Central memory CD8-positive, alpha-beta T cell (primary cell): Measurements from ENCODE around the gene TBCK.

Experiments used
- ATAC-seq: fragments of 150-1000 bp; cut with Tn5 transposase; replicated peaks from 2 replicates; pipeline ENCODE4 v1.10.0; 2022; ENCODE audit warnings: mild to moderate bottlenecking, moderate FRiP score, moderate number of reproducible peaks; ENCODE audit not compliant: poor library complexity, severe bottlenecking; ENCODE audit errors: extremely low read depth
- DNase-seq, 2 donors: peaks; one replicate each; pipeline ENCODE4 v3.0.0; 2021; ENCODE audit warnings: low spot score in 2 of 2
- H3K27ac Mint-ChIP-seq: one replicate; pipeline ENCODE4 v1.8.0; 2022; ENCODE audit warnings: low read depth, mild to moderate bottlenecking, moderate library complexity, mixed read lengths
- H3K27me3 Mint-ChIP-seq: one replicate; pipeline ENCODE4 v1.8.0; 2022; ENCODE audit warnings: mixed read lengths
- H3K36me3 Mint-ChIP-seq: one replicate; pipeline ENCODE4 v1.8.0; 2022; ENCODE audit warnings: mild to moderate bottlenecking, moderate library complexity, mixed read lengths; ENCODE audit not compliant: insufficient read depth
- H3K4me1 Mint-ChIP-seq: one replicate; pipeline ENCODE4 v1.8.0; 2022; ENCODE audit warnings: mixed read lengths
- H3K4me3 Mint-ChIP-seq: one replicate; pipeline ENCODE4 v1.8.0; 2022; ENCODE audit warnings: mild to moderate bottlenecking, moderate library complexity, mixed read lengths
- H3K9me3 Mint-ChIP-seq: one replicate; pipeline ENCODE4 v1.8.0; 2022; ENCODE audit warnings: mixed read lengths

TBCK gene

DNA sequence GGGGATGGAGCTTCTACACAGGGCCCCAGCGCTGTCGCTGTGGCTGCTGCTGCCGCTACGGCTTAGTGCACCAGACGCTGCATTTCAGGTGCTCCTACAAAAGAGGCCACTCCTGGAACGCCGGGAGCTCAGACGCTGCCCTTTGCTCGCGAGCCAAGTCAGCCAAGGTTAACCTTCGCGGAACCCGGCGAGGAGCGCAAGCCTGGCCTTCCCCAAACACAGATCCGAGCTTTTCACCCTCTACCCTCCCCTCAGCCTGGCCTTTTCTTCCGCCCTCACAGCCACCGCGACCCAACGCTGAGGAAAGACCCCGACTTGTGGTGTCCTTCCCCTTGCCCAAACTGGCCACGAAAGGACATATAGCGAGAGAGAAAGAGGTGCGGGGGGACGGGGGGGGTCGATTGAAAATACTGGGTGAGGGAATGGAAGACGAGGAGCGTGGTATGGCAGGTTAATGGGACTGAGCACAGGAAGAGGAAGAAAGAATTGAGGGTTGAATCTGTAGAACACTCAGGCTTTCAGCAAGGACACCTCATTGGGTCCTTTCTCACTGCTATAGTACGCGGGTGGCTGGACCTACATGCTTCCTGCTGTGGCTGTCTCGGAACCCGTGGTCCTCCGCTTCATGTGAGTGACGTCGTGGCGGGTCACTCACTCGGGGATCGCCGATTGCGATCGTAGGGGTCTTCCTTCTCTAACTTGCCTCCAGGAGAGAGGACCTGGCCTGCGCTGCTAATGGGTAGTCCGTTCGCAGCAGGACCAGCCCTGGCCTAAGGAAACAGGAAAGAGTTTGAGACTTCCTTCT, at the start of gene TBCK, which contains the start of gene AIMP1:
Gene TBCK, minus strand, starts transcription at position 242 of the 805 bp plus-strand sequence. CDS start 7,249 bp downstream, outside the sequence.
Gene AIMP1, plus strand, starts transcription at position 583 of the 805 bp plus-strand sequence. CDS start 8,460 bp downstream, outside the sequence.
- peaks cover 3% of the 10 kb centered on the region for H3K36me3 Mint-ChIP-seq
- DNase-seq (peak; percentile 85 to 90), ATAC-seq (peak; percentile 86)
- no peaks in the 10 kb centered on the region for H3K27me3 Mint-ChIP-seq
- no peak within 1 kb of the TSS for H3K27ac Mint-ChIP-seq
- H3K9me3 Mint-ChIP-seq = no peaks in the 10 kb centered on the region
- no peak within 1 kb of the TSS for H3K4me3 Mint-ChIP-seq
- peaks cover 26% of the 10 kb centered on the region for H3K4me1 Mint-ChIP-seq

- no peak overlapping the region for H3K4me3 Mint-ChIP-seq
- no peaks in the 10 kb centered on the region for H3K4me1 Mint-ChIP-seq
- no peaks in the 10 kb centered on the region for H3K36me3 Mint-ChIP-seq
- ATAC-seq (no peak), DNase-seq (no peak)
- H3K9me3 Mint-ChIP-seq = no peaks in the 10 kb centered on the region
- peaks cover 28% of the 10 kb centered on the region for H3K27me3 Mint-ChIP-seq
- no peak overlapping the region for H3K27ac Mint-ChIP-seq
Observed at GRCh38 chr4:106365613-106366012, 49.6 kb upstream of the TBCK start.

DNA sequence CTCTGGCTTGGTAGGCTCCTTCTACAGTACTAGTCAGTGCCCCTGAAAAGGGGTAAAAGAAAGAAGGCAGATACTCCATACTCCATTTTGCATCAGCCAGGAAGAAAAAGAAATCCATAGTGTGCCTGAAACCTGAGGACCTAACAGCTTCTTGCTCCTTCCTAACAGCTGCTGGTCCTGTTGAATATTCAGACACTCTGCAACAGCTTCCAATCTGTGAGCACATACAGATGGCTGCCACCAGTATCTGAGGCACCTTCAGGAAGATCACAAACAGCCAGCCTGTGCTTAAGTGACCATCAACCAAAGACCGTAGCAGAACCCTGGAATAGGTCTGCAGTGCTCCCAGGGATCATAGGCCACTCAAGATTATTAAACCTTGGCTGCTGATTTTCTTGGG, 48.3 kb upstream of the TBCK start:
- Mint-ChIP-seq H3K27ac (no peak overlapping the region), H3K27me3 (peaks cover 18% of the 10 kb centered on the region), H3K36me3 (no peaks in the 10 kb centered on the region), H3K9me3 (no peaks in the 10 kb centered on the region), H3K4me1 (no peaks in the 10 kb centered on the region), H3K4me3 (no peak overlapping the region)
- DNase-seq (no peak), ATAC-seq (no peak)

- Mint-ChIP-seq H3K4me1 (no peaks in the 10 kb centered on the region), H3K36me3 (no peaks in the 10 kb centered on the region), H3K9me3 (no peaks in the 10 kb centered on the region), H3K27ac (no peak overlapping the region), H3K27me3 (peaks cover 3% of the 10 kb centered on the region), H3K4me3 (no peak overlapping the region)
- no peak for DNase-seq
- ATAC-seq = no peak
Observed at GRCh38 chr4:106362086-106362825, 46.2 kb upstream of the TBCK start.

DNA sequence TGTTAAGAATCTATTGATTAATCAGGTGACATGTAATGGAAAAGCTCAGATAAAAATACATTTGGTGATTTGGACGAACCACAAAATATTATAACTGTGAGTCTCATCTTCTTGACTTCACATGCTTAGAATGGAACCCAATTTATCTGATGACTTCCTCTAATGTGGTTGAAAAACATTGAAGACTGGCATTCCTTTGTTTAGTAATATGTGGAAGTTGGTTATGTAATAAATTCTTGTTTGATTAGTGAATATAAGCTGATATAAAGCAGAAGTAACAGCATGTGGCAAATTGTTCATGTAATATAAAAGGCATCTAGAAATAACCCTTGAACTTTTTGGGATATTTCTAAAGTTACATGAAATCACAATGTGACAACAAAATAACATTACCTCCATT, 42.9 kb upstream of the TBCK start:
- ATAC-seq (no peak), DNase-seq (no peak)
- no peaks in the 10 kb centered on the region for H3K9me3 Mint-ChIP-seq
- no peaks in the 10 kb centered on the region for H3K4me1 Mint-ChIP-seq
- H3K27me3 Mint-ChIP-seq = no peaks in the 10 kb centered on the region
- H3K27ac Mint-ChIP-seq = no peak overlapping the region
- no peak overlapping the region for H3K4me3 Mint-ChIP-seq
- no peaks in the 10 kb centered on the region for H3K36me3 Mint-ChIP-seq

- no peak overlapping the region for H3K4me3 Mint-ChIP-seq
- no peak for ATAC-seq
- H3K27me3 Mint-ChIP-seq = no peaks in the 10 kb centered on the region
- H3K4me1 Mint-ChIP-seq = no peaks in the 10 kb centered on the region
- no peaks in the 10 kb centered on the region for H3K36me3 Mint-ChIP-seq
- H3K27ac Mint-ChIP-seq = no peak overlapping the region
- no peaks in the 10 kb centered on the region for H3K9me3 Mint-ChIP-seq
- DNase-seq = no peak
Observed at GRCh38 chr4:106355193-106355592, 39.2 kb upstream of the TBCK start.

GRCh38 chr4:106353786-106354185, 37.8 kb upstream of the TBCK start:
- ATAC-seq = no peak
- peaks cover 5% of the 10 kb centered on the region for H3K36me3 Mint-ChIP-seq

GRCh38 chr4:106351016-106351415, 35.0 kb upstream of the TBCK start:
- ATAC-seq (no peak), DNase-seq (no peak)
- H3K27me3 Mint-ChIP-seq = no peaks in the 10 kb centered on the region
- peaks cover 8% of the 10 kb centered on the region for H3K4me1 Mint-ChIP-seq
- no peak overlapping the region for H3K27ac Mint-ChIP-seq
- no peak overlapping the region for H3K4me3 Mint-ChIP-seq
- H3K36me3 Mint-ChIP-seq = peaks cover 18% of the 10 kb centered on the region
- no peaks in the 10 kb centered on the region for H3K9me3 Mint-ChIP-seq

More at GRCh38 chr4:106353786-106354185, 37.8 kb upstream of the TBCK start:
- no peak for DNase-seq
- no peak overlapping the region for H3K4me3 Mint-ChIP-seq
- H3K4me1 Mint-ChIP-seq = no peaks in the 10 kb centered on the region
- H3K27me3 Mint-ChIP-seq = no peaks in the 10 kb centered on the region
- H3K9me3 Mint-ChIP-seq = no peaks in the 10 kb centered on the region
- H3K27ac Mint-ChIP-seq = no peak overlapping the region

GRCh38 chr4:106347167-106347566, 31.2 kb upstream of the TBCK start:
- DNase-seq (no peak), ATAC-seq (no peak)
- H3K27me3 Mint-ChIP-seq = no peaks in the 10 kb centered on the region
- peaks cover 20% of the 10 kb centered on the region for H3K36me3 Mint-ChIP-seq
- H3K27ac Mint-ChIP-seq = no peak overlapping the region
- no peaks in the 10 kb centered on the region for H3K9me3 Mint-ChIP-seq
- H3K4me1 Mint-ChIP-seq = peaks cover 36% of the 10 kb centered on the region
- H3K4me3 Mint-ChIP-seq = no peak overlapping the region

GRCh38 chr4:106344647-106344970, 28.6 kb upstream of the TBCK start:
- peaks cover 62% of the 10 kb centered on the region for H3K4me1 Mint-ChIP-seq
- no peak overlapping the region for H3K4me3 Mint-ChIP-seq
- H3K9me3 Mint-ChIP-seq = no peaks in the 10 kb centered on the region
- DNase-seq (no peak), ATAC-seq (no peak)
- H3K36me3 Mint-ChIP-seq = peaks cover 27% of the 10 kb centered on the region
- H3K27ac Mint-ChIP-seq = no peak overlapping the region
- no peaks in the 10 kb centered on the region for H3K27me3 Mint-ChIP-seq

- DNase-seq (no peak), ATAC-seq (no peak)
- H3K4me1 Mint-ChIP-seq = peaks cover 67% of the 10 kb centered on the region
- H3K4me3 Mint-ChIP-seq = no peak overlapping the region
- no peaks in the 10 kb centered on the region for H3K9me3 Mint-ChIP-seq
- H3K36me3 Mint-ChIP-seq = peaks cover 24% of the 10 kb centered on the region
- no peak overlapping the region for H3K27ac Mint-ChIP-seq
- no peaks in the 10 kb centered on the region for H3K27me3 Mint-ChIP-seq
Observed at GRCh38 chr4:106343865-106344646, 28.0 kb upstream of the TBCK start.

- Mint-ChIP-seq H3K27ac (no peak overlapping the region), H3K9me3 (peaks cover 8% of the 10 kb centered on the region), H3K4me3 (no peak overlapping the region), H3K4me1 (peaks cover 69% of the 10 kb centered on the region), H3K27me3 (no peaks in the 10 kb centered on the region), H3K36me3 (peaks cover 30% of the 10 kb centered on the region)
- ATAC-seq = no peak
- no peak for DNase-seq
Observed at GRCh38 chr4:106340774-106341173, 24.8 kb upstream of the TBCK start.
